ENCODE measurements around the gene CCDC121.

The CCDC121 gene

GRCh38 chr2:27581417-27582128 is 47.2 kb downstream of the CCDC121 start:
- DNase-seq, result no peak

All from NCI-H187 (cell line).